ENCODE measurements around the gene ZNF462.

DNA sequence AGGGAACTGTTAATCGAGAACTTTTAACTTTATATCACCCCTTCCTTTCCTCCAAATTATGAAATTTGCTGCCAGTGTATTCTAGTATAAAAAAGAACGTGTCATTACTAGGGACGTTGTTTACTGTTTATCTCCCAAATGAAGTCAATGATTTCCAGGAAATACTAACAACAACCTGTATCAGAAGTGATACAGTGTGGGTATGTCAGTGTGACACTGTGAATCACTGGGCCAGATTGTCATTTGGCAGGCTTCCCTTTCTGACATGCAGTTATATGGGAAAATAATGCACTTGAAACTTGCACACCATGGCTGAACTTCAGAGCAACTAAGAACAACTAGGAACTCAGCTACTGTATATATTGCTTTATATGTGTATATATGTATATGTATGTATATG, 12.6 kb downstream of the ZNF462 start:
- TF ChIP-seq, protein P1, sequence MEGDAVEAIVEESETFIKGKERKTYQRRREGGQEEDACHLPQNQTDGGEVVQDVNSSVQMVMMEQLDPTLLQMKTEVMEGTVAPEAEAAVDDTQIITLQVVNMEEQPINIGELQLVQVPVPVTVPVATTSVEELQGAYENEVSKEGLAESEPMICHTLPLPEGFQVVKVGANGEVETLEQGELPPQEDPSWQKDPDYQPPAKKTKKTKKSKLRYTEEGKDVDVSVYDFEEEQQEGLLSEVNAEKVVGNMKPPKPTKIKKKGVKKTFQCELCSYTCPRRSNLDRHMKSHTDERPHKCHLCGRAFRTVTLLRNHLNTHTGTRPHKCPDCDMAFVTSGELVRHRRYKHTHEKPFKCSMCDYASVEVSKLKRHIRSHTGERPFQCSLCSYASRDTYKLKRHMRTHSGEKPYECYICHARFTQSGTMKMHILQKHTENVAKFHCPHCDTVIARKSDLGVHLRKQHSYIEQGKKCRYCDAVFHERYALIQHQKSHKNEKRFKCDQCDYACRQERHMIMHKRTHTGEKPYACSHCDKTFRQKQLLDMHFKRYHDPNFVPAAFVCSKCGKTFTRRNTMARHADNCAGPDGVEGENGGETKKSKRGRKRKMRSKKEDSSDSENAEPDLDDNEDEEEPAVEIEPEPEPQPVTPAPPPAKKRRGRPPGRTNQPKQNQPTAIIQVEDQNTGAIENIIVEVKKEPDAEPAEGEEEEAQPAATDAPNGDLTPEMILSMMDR (IDR thresholded peaks at IDR 0.05): no peak
- TF ChIP-seq POLR2A (IDR thresholded peaks at IDR 0.05): no peak
